HepG2 (cell line): ENCODE results near the gene RGL1. TPM values are rescaled to one million over a fixed set of nuclear protein-coding genes. Genes with fewer than 3 reads are reported as not detected.

ENCODE experiments used
- ATAC-seq: fragments of 200-7000 bp; cut with Tn5 transposase; 3 replicates; pipeline ENCODE4 v1.9.1; 2020; ENCODE audit warnings: mild to moderate bottlenecking, moderate library complexity
- BruUV-seq: library from RNA; stranded (reverse); fragments of 400-500 nt; replicated peaks from 2 replicates; lab custom pipeline; 2021; lab: Mats Ljungman, UMichigan
- CTCF ChIA-PET: fragments of 300-600 bp; formaldehyde crosslinking; extraction: SDS; loops from one replicate; lab custom pipeline; 2021; ENCODE audit warnings: low total read pairs, inconsistent platforms, low intra/inter-chr PET ratio; lab: Yijun Ruan, JAX
- POLR2A ChIA-PET: fragments of 350-600 bp; sonication (Branson Sonifier 250); formaldehyde crosslinking; loops from one replicate; lab custom pipeline; 2020; ENCODE audit warnings: antibody characterized with exemption, inconsistent platforms; lab: Yijun Ruan, JAX
- DNase-seq: peaks from one replicate; pipeline ENCODE4 v3.0.0-alpha.2; 2015; ENCODE audit warnings: low spot score
- FAIRE-seq: peaks from 3 replicates; lab custom pipeline; 2011; peaks lifted over from hg19 to GRCh38; lab: Jason Lieb, UNC
- H2AFZ ChIP-seq: one replicate; pipeline ENCODE4 v1.6.1; 2011; ENCODE audit warnings: low read length, inconsistent platforms
- H3K27ac ChIP-seq: fragments of 300-600 bp; 3 replicates; pipeline ENCODE4 v1.8.0; 2011; ENCODE audit warnings: mixed run types, mild to moderate bottlenecking, mixed read lengths, low read length, inconsistent platforms; ENCODE audit not compliant: insufficient read depth; ENCODE audit errors: extremely low read length
- H3K27me3 ChIP-seq, 2 experiments: fragments of 200-600 bp in 1 of 2; 2 replicates in 1 of 2; 3 replicates in 1 of 2; pipeline versions ENCODE4 v1.6.0 to v1.8.0; 2011; ENCODE audit warnings: low read length in 2 of 2, mild to moderate bottlenecking in 2 of 2, moderate library complexity in 2 of 2, inconsistent platforms in 1 of 2; ENCODE audit not compliant: insufficient read depth in 2 of 2, control insufficient read depth in 1 of 2
- H3K36me3 ChIP-seq, 2 experiments: fragments of 200-600 bp in 1 of 2; replicated peaks in 1 of 2; 2 replicates in 1 of 2; 3 replicates in 1 of 2; pipeline versions ENCODE4 v1.5.1 to v1.8.0; 2011; ENCODE audit warnings: low read length in 2 of 2, inconsistent platforms in 1 of 2; ENCODE audit not compliant: insufficient read depth in 2 of 2, control insufficient read depth in 1 of 2
- H3K4me1 ChIP-seq: 2 replicates; pipeline ENCODE4 v1.5.1; 2012; ENCODE audit warnings: low read length, inconsistent platforms; ENCODE audit not compliant: insufficient read depth
- H3K4me2 ChIP-seq: 2 replicates; pipeline ENCODE4 v1.6.0; 2011; ENCODE audit warnings: low read depth, low read length, inconsistent platforms
- H3K4me3 ChIP-seq, 3 experiments: fragments of 200-600 bp in 1 of 3; sonication (generic), shearing (Covaris generic) in 1 of 3; replicated peaks in 1 of 3; 2 replicates each; pipeline ENCODE4 v1.5.1; 2011 to 2016; ENCODE audit warnings: low read length in 3 of 3, inconsistent platforms in 2 of 3, low read depth in 2 of 3, mild to moderate bottlenecking in 2 of 3, control low read depth in 1 of 3, mixed read lengths in 1 of 3; ENCODE audit not compliant: insufficient read depth in 1 of 3
- H3K79me2 ChIP-seq: one replicate; pipeline ENCODE4 v1.6.1; 2011; ENCODE audit warnings: low read length, inconsistent platforms; ENCODE audit not compliant: insufficient read depth
- H3K9ac ChIP-seq: 2 replicates; pipeline ENCODE4 v1.6.0; 2011; ENCODE audit warnings: mild to moderate bottlenecking, low read depth, low read length, inconsistent platforms; ENCODE audit not compliant: insufficient read depth
- H3K9me3 ChIP-seq: 2 replicates; pipeline ENCODE4 v1.5.1; 2012; ENCODE audit warnings: mild to moderate bottlenecking, low read length
- H4K20me1 ChIP-seq: 2 replicates; pipeline ENCODE4 v1.6.0; 2011; ENCODE audit warnings: inconsistent platforms, mild to moderate bottlenecking, low read length, moderate library complexity; ENCODE audit not compliant: insufficient read depth
- ADNP ChIP-seq: sonication (generic); formaldehyde crosslinking; IDR thresholded peaks from 2 replicates; pipeline ENCODE4 v1.4.0; 2020; ENCODE audit warnings: missing genetic modification reagents
- ATF6 ChIP-seq: sonication (generic); formaldehyde crosslinking; conservative IDR thresholded peaks from 2 replicates; pipeline ENCODE4 v1.4.0; 2020; ENCODE audit warnings: missing genetic modification reagents
- BORCS8-MEF2B ChIP-seq: sonication (generic); formaldehyde crosslinking; IDR thresholded peaks from 2 replicates; pipeline ENCODE4 v1.8.0; 2022; ENCODE audit warnings: mild to moderate bottlenecking, missing genetic modification reagents
- FOXA3 ChIP-seq: IDR thresholded peaks from 2 replicates; pipeline ENCODE4 v1.6.1; 2016; ENCODE audit warnings: missing genetic modification reagents, missing compliant biosample characterization
- HMGXB3 ChIP-seq: sonication (generic); formaldehyde crosslinking; IDR thresholded peaks from 2 replicates; pipeline ENCODE4 v1.4.0; 2020; ENCODE audit warnings: missing genetic modification reagents, borderline replicate concordance
- HNF1B ChIP-seq: sonication (generic); formaldehyde crosslinking; IDR thresholded peaks from 2 replicates; pipeline ENCODE4 v1.5.1; 2020; ENCODE audit warnings: mild to moderate bottlenecking, moderate library complexity, missing genetic modification reagents
- KAT2B ChIP-seq: fragments of 150-350 bp; IDR thresholded peaks from 2 replicates; pipeline ENCODE4 v1.6.1; 2014; ENCODE audit warnings: low read depth, low read length, borderline replicate concordance
- MIER3 ChIP-seq: IDR thresholded peaks from 2 replicates; pipeline ENCODE4 v1.6.1; 2016; ENCODE audit warnings: missing compliant biosample characterization, borderline replicate concordance
- PAF1 ChIP-seq: IDR thresholded peaks from 2 replicates; pipeline ENCODE4 v1.6.1; 2016; ENCODE audit warnings: missing genetic modification reagents, missing compliant biosample characterization
- REL ChIP-seq: sonication (generic); formaldehyde crosslinking; conservative IDR thresholded peaks from 2 replicates; pipeline ENCODE4 v1.8.0; 2022; ENCODE audit warnings: mild to moderate bottlenecking, missing genetic modification reagents, moderate library complexity
- ZFX ChIP-seq: sonication (generic); formaldehyde crosslinking; IDR thresholded peaks from 2 replicates; pipeline ENCODE4 v1.4.0; 2020; ENCODE audit warnings: mild to moderate bottlenecking, low read depth, missing genetic modification reagents, moderate library complexity
- ZFY ChIP-seq: sonication (generic); formaldehyde crosslinking; IDR thresholded peaks from 2 replicates; pipeline ENCODE4 v1.4.0; 2020; ENCODE audit warnings: missing genetic modification reagents
- ZNF724P ChIP-seq: sonication (generic); formaldehyde crosslinking; IDR thresholded peaks from 2 replicates; pipeline ENCODE4 v1.8.0; 2022; ENCODE audit warnings: missing genetic modification reagents, borderline replicate concordance
- WGBS: methylation state at CpG from one replicate; pipeline ENCODE4 v1.1.6; 2017; ENCODE audit warnings: low lambda C conversion rate; 5-methylcytosine and 5-hydroxymethylcytosine counted together
- in situ Hi-C: cut with HindIII; loops from 2 replicates; pipeline ENCODE4 v1.10.0; 2017; ENCODE audit warnings: low pct_unique_long_range_greater_than_20kb; ENCODE audit not compliant: extremely low pct_ligation_motif_present
- intact Hi-C: fragments of 100-400 bp; cut with micrococcal nuclease; formaldehyde crosslinking; loops from one replicate; pipeline ENCODE4 v1.10.0; 2022; ENCODE audit not compliant: unreplicated experiment
- polyA plus RNA-seq, 8 experiments: library from polyadenylated mRNA; depleted of rRNA in 3 of 8; stranded (reverse) in 7 of 8; unstranded in 1 of 8; fragments of >200 nt; fragmentation: Illumina TruSeq in 4 of 8; extraction: Trizol in 4 of 8; gene quantifications; 2 replicates each; pipeline versions ENCODE4 v1.2.1 to v1.2.3, GENCODE V29; 2011 to 2016; ENCODE audit warnings: low read depth in 4 of 8, missing spikeins in 1 of 8, mixed read lengths in 1 of 8; ENCODE audit not compliant: insufficient read depth in 1 of 8
- total RNA-seq, 5 experiments: library from RNA; depleted of rRNA; stranded (reverse); fragments of >200 nt; fragmentation: Illumina TruSeq; extraction: Trizol; gene quantifications; 2 replicates each; pipeline ENCODE4 v1.2.3, GENCODE V29; 2016; ENCODE audit warnings: low read depth in 1 of 5

The RGL1 gene
- total and polyA plus RNA-seq, 2 of the 13 experiments (the other 11 are each of a cell fraction or from before 2014, with no cell fraction given) = 3.5 to 4.7 TPM

- Histone ChIP-seq H3K4me2 (no peak overlapping the region), H3K4me3 (no peak overlapping the region), H3K27me3 (no peaks in the 10 kb centered on the region), H3K79me2 (no peaks in the 10 kb centered on the region), H3K9ac (no peak overlapping the region), H3K27ac (no peak overlapping the region), H3K4me1 (peaks cover 27% of the 10 kb centered on the region), H3K36me3 (peaks cover 3% of the 10 kb centered on the region in 2 experiments; a peak in 1 of 5 replicates), H3K9me3 (no peaks in the 10 kb centered on the region), H2AFZ (no peak overlapping the region), H4K20me1 (no peaks in the 10 kb centered on the region)
- 86% methylated on average over 8 of the region's 8 CpGs for WGBS
- intact Hi-C loops = loop anchor here (5.0 kb wide), 1 partner anchor 70 kb away; no protein-coding TSS in a partner anchor
- no peak for FAIRE-seq
- in situ Hi-C loops = no loop called here
- no TSS peak for BruUV-seq
- DNase-seq = no peak
- POLR2A ChIA-PET = interaction anchor here (1.5 to 1.7 kb wide), 2 partner anchors 10 to 168 kb away, joined by 3 to 10 read pairs; partner anchors contain the start of gene TSEN15
- no peak for ATAC-seq
- CTCF ChIA-PET = no interaction called here
- TF ChIP-seq ZFY (no peak), BORCS8-MEF2B (CRISPR knock-in tag) (no peak), ADNP (CRISPR knock-in tag) (no peak), REL (CRISPR knock-in tag) (no peak), ZNF724P (CRISPR knock-in tag) (no peak), HNF1B (CRISPR knock-in tag) (no peak), MIER3 (CRISPR knock-in tag) (no peak), ATF6 (CRISPR knock-in tag) (no peak), ZFX (CRISPR knock-in tag) (no peak), PAF1 (no peak), KAT2B (no peak), HMGXB3 (no peak), FOXA3 (no peak)
Measured at GRCh38 chr1:183882335-183883167, 77.6 kb downstream of the RGL1 start.
